22Rv1 (cell line): ENCODE measurements around the gene SPNS3.

Experiments used
- CTCF ChIP-seq: fragments of 450-650 bp; IDR thresholded peaks from 2 replicates; pipeline ENCODE4 v1.5.1; 2017; ENCODE audit warnings: mild to moderate bottlenecking
- ZFX ChIP-seq: fragments of 450-650 bp; IDR thresholded peaks from 2 replicates; pipeline ENCODE4 v1.6.1; 2017; ENCODE audit warnings: antibody characterized with exemption, borderline replicate concordance

- TF ChIP-seq CTCF = no peak
- no peak for TF ChIP-seq ZFX
Observed at GRCh38 chr17:4504188-4504587, 70.4 kb downstream of the SPNS3 start.
